GM21529 (cell line): Measurements from ENCODE around the gene DNAH3.
"Not testable (repeated sequence)": the region's sequence is repeated elsewhere in the genome, so short reads cannot be mapped to it uniquely, and the experiment has no call there.

Experiments used
- ATAC-seq: cut with Tn5 transposase; IDR thresholded peaks from one replicate; pipeline ENCODE4 v1.9.1; 2021; ENCODE audit not compliant: unreplicated experiment

DNAH3 gene

GRCh38 chr16:21169249-21169981 lies 18.8 kb upstream of the DNAH3 start:
- no peak for ATAC-seq

- no peak for ATAC-seq
These were observed 17.4 kb upstream of the DNAH3 start for GRCh38 chr16:21167929-21168602.

DNA sequence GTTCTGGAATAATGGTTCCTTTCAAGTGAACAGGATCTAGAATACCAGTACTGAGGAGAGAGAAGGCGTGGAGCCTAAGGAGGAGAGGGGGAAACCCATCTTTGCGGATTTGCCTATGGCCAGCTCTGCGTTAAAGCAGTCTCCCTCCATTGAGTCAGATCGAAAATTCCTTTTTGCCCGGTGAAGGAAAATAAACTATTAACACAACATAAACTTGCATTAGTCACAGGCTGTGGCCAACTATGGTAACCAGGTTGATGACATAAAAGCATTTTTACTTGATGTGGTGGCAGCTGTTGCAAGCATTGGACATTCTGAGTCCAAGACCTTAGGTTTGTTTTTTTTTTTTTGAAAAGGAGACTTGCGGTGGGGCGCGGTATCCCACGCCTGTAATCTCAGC lies 16.7 kb upstream of the DNAH3 start:
- no peak for ATAC-seq

- ATAC-seq, result no peak
These were observed 15.9 kb upstream of the DNAH3 start for GRCh38 chr16:21166561-21166961.

GRCh38 chr16:21164521-21165168 lies 14.0 kb upstream of the DNAH3 start:
- no peak for ATAC-seq

GRCh38 chr16:21163576-21163975 lies 12.9 kb upstream of the DNAH3 start:
- no peak for ATAC-seq

DNA sequence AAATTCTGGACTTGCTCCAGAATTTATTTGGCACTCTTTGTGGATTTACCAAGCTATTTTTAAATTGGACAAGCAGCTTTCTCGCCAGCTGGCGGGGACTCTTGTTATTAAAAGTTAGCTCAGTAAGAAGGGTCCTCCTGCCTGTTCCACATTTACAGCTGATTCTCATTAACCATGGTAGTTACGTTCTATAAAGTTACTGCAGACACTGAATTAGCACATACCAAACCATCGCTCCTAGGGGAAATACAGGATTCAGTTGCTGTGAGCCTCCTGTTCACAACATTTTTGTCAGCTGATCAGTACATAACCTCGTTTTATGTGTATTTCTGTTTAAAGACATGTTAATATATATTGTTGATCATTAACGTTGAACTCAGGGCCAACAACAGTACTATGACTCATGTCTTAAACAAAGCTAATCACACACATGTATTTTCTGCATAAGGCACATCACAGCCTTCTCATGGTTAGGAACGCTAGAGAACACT lies 12.1 kb upstream of the DNAH3 start:
- no peak for ATAC-seq

DNA sequence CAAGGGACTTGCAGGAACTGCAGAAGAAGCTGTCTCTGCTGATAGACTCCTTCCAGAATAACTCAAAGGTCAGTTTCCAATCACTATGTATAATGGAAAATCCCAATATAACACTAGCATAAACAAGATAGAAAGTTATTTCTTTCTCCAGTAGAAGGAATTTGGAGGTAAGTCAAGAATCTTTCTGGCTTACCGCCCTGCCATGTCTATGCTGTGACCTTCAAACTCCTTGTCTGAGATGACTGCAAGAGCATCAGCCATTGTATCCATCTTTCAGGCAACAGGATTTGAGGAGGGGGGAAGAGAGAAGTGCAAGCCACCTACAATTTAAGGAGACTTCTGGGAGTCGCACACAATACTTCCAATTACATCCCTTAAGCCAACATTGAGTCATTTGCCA lies 10.6 kb upstream of the DNAH3 start:
- no peak for ATAC-seq

DNA sequence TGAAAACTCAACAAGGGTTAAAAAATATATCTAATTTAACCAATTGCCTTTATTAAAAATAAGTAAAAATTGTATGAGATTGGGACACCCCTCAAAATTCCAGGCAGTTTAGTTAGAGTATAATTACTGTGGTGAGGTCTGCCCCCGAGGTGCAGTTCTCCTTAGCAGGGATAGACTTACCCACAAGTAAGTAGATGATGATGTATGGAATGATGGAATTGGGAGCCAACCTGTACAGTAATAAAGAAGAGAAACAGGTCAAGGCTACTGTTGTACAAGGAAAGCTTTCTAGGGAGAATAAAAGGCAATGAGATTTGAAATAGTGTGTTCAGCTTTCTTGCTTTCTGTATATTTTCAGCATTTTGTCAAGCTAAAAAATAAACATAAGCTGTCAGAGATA lies 9.6 kb upstream of the DNAH3 start:
- no peak for ATAC-seq

- peak; percentile 41 for ATAC-seq
These were observed 8.8 kb upstream of the DNAH3 start for GRCh38 chr16:21159281-21159951.

DNA sequence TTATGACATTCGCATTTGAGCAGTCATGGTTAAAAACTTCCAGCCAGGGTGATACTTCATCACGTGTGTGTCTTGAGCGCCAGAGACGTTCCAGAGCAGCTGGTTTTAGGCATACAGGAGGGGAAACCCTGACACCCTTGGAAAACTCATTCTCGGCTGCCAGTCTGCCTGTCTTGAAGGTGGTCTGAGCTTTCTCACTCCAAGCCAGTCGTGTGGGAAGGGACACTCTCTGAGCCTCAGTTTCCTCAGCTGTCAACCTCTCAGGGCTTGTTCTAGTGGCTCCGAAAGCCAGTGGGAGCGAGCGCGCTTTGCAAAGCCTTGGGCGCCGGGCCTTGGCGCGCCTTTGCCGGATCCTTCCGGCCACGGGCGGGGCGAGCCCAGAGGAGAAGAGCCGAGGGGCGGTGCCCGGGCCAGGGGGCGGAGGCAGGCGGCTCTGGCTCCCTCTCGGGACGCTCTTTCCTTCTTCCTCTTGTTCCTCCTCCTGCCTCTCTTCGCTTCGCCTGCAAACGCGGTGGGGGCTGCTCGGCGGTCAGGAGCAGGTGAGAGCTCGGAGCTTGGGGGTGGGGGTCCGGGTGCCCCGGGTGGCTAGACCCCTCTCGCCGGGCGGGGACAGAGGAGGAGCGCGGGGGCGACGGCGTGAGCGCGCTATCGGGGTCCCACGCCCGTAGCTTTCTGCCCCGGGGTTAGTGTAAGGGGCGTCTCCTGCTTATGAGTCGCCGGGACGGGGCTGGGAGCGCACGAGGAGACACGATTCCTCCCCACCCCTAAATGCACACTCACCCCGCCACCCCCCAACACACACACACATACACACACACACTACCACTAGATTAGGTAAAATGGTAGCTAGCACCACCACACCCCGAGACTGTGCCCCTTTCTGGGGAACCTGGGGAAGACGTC lies 7.8 kb upstream of the DNAH3 start, which contains the start of gene LDAF1:
LDAF1 (plus strand) TSS at position 467 of the 903 bp plus-strand sequence. CDS start 2,509 bp downstream, outside the sequence.
- peak; percentile 89 for ATAC-seq

- no peak for ATAC-seq
These were observed 7.0 kb upstream of the DNAH3 start for GRCh38 chr16:21157632-21158031.

GRCh38 chr16:21156767-21157467 lies 6.3 kb upstream of the DNAH3 start:
- no peak for ATAC-seq

DNA sequence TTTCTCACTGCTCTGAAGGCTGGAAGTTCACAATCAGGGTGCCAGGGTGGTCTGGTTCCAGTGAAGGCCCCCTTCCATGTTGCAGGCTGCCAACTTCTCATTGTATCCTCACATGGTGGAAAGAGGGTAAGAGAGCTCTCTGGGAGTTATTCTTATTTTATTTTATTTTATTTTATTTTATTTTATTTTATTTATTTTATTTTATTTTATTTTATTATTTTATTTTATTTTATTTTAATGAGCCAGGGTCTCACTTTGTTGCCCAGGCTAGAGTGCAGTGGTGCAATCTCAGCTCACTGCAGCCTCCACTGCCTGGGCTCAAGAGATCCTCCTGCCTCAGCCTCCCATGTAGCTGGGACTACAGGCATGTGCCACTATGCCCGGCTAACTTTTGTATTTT lies 5.4 kb upstream of the DNAH3 start:
- ATAC-seq, result not testable (repeated sequence)

- not testable (repeated sequence) for ATAC-seq
These were observed 2.6 kb upstream of the DNAH3 start for GRCh38 chr16:21153124-21153729.

DNA sequence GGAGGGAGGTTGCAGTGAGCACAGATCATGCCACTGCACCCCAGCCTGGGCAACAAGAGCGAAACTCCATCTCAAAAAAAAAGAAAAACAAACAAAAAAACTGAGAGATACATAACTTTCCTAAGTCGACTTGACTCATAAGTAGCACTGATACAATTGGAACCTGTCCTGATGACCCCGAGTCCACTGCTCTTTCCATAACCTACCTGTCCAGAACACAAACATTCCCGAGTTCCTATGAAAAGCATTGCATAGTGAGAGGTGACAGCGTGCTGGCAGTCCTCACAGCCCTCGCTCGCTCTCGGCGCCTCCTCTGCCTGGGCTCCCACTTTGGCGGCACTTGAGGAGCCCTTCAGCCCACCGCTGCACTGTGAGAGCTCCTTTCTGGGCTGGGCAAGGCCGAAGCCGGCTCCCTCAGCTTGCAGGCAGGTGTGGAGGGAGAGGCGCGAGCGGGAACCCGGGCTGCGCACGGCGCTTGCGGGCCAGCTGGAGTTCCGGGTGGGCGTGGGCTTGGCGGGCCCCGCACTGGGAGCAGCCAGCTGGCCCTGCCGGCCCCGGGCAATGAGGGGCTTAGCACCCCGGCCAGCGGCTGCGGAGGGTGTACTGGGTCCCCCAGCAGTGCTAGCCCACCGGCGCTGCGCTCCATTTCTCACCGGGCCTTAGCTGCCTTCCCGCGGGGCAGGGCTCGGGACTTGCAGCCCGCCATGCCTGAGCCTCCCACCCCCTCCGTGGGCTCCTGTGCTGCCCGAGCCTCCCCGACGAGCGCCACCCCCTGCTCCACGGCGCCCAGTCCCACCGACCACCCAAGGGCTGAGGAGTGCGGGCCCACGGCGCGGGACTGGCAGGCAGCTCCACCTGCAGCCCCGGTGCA lies 1.7 kb upstream of the DNAH3 start:
- ATAC-seq, result not testable (repeated sequence)

DNA sequence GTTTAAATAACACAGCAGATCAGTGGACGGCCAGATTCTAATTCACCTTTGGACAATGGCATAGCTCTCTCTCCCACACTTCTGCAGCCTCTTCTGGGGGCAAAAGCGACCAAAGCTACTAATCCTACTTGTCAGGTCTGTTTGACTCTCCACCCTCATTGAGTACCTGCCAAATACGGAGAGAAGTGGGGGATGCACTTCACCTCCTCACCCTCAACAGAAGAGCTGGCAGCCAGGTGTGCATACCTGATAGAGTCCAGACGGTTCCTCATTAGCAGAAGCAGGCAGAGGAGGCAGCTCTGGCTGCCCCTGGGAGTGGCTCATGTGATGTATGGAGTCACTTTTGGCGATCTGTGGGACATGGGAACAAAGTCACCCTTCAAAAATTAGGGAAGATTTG lies 4.9 kb downstream of the DNAH3 start:
- no peak for ATAC-seq

DNA sequence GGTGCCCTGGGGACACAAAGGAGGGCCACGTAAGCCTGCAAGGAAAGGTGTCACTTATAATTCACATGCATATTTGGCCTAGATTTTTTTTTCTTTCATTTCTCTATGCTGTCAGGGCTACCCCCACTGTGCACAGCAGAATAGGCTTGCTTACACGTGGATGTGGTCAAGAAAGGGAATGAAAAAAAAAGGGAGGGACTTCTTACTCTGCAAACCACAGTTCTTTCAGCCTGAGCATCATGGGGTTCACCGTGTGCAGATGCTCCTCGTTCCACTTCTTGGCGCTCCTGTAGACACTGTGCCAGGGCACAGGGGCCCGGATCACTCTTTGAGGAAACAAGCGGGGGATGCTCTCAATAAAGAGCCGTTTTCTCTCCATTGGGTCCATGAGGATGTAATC lies 16.6 kb downstream of the DNAH3 start:
- ATAC-seq, result no peak
